ENCODE measurements around the gene OLFML2B.

Gene OLFML2B

GRCh38 chr1:161952607-161953172 is 71.0 kb downstream of the OLFML2B start:
- 0 out of 2 replicates have a peak, but pooled peaks cover 1% of the 10 kb centered on the region for H3K36me3 ChIP-seq (ENCODE audit: control insufficient read depth, insufficient read depth, low read length)
- H3K4me3 ChIP-seq (replicated peaks; ENCODE audit: low read depth, low read length), result no peak overlapping the region
- DNase-seq (ENCODE audit: extremely low read depth, insufficient read length), result no peak
- H3K27me3 ChIP-seq (replicated peaks; ENCODE audit: control insufficient read depth, insufficient read depth, low read length), result no peaks in the 10 kb centered on the region
- no peak for TF ChIP-seq CTCF (IDR thresholded peaks at IDR 0.05; ENCODE audit: insufficient read depth, low read length, poor library complexity, severe bottlenecking)

DNA sequence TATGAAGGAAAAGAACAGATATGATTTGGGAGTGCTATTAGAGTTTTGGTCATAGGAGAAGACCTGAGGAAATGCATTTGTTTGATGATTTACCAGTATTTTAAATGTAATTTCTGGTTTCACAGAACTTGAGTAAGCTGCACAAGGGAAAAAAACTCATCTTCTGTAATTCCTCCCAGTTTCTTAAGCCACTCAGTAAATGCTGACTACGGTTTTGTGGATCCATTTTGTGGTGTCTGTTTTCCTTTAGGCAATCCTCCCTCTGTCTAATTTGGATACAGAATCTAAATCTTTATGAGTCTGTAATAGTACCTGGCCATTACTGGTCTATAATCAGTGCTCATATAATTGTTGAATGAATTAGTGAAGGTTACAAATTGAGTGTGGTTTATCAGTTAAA is 72.0 kb downstream of the OLFML2B start:
- H3K27me3 ChIP-seq (replicated peaks; ENCODE audit: control insufficient read depth, insufficient read depth, low read length), result no peaks in the 10 kb centered on the region
- no peak for DNase-seq (ENCODE audit: extremely low read depth, insufficient read length)

GRCh38 chr1:161950377-161950776 is 73.3 kb downstream of the OLFML2B start:
- DNase-seq (ENCODE audit: extremely low read depth, insufficient read length), result no peak
- H3K4me3 ChIP-seq (replicated peaks; ENCODE audit: low read depth, low read length), result no peak overlapping the region
- no peak for TF ChIP-seq CTCF (IDR thresholded peaks at IDR 0.05; ENCODE audit: insufficient read depth, low read length, poor library complexity, severe bottlenecking)
- 0 out of 2 replicates have a peak, but pooled peaks cover 1% of the 10 kb centered on the region for H3K36me3 ChIP-seq (ENCODE audit: control insufficient read depth, insufficient read depth, low read length)
- H3K27me3 ChIP-seq (replicated peaks; ENCODE audit: control insufficient read depth, insufficient read depth, low read length), result no peaks in the 10 kb centered on the region

More for the DNA sequence above, 72.0 kb downstream of the OLFML2B start:
- H3K36me3 ChIP-seq (ENCODE audit: control insufficient read depth, insufficient read depth, low read length), result 0 out of 2 replicates have a peak, but pooled peaks cover 1% of the 10 kb centered on the region
- TF ChIP-seq CTCF (IDR thresholded peaks at IDR 0.05; ENCODE audit: insufficient read depth, low read length, poor library complexity, severe bottlenecking), result no peak
- no peak overlapping the region for H3K4me3 ChIP-seq (replicated peaks; ENCODE audit: low read depth, low read length)

GRCh38 chr1:161949548-161949947 is 74.1 kb downstream of the OLFML2B start:
- Histone ChIP-seq H3K4me3 (replicated peaks; ENCODE audit: low read depth, low read length) (no peak overlapping the region), H3K36me3 (ENCODE audit: control insufficient read depth, insufficient read depth, low read length) (0 out of 2 replicates have a peak, but pooled peaks cover 1% of the 10 kb centered on the region), H3K27me3 (replicated peaks; ENCODE audit: control insufficient read depth, insufficient read depth, low read length) (no peaks in the 10 kb centered on the region)
- DNase-seq (ENCODE audit: extremely low read depth, insufficient read length), result no peak
- TF ChIP-seq CTCF (IDR thresholded peaks at IDR 0.05; ENCODE audit: insufficient read depth, low read length, poor library complexity, severe bottlenecking), result no peak

DNA sequence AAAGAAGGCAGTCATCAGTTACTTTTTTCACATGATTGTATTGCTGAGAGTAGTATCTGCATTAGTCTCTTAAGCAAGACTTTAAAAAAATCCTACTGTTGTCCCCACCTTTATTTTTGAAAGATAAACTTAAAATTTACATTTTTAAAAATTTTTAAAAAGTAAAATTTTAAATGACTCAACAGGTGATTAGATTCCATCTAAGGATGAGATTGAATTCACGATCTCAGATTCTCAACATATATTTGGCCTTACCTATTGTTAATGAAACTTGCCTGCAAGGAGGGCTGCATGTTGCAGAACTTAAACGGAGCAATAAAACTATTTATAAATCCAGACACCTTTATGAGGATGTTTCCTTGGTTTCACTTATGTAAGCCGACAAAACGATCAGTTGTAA is 75.2 kb downstream of the OLFML2B start:
- Histone ChIP-seq H3K27me3 (replicated peaks; ENCODE audit: control insufficient read depth, insufficient read depth, low read length) (no peaks in the 10 kb centered on the region), H3K4me3 (replicated peaks; ENCODE audit: low read depth, low read length) (no peak overlapping the region), H3K36me3 (ENCODE audit: control insufficient read depth, insufficient read depth, low read length) (peaks cover 1% of the 10 kb centered on the region)
- no peak for DNase-seq (ENCODE audit: extremely low read depth, insufficient read length)
- TF ChIP-seq CTCF (IDR thresholded peaks at IDR 0.05; ENCODE audit: insufficient read depth, low read length, poor library complexity, severe bottlenecking), result no peak

All from GM06990 (cell line).